CD4-positive, alpha-beta T cell treated with Interleukin-17A for 1 hour (primary cell): Measurements from ENCODE around the gene TNIK.
"Not testable (repeated sequence)": the region's sequence is repeated elsewhere in the genome, so short reads cannot be mapped to it uniquely, and the experiment has no call there.

Experiments used
- DNase-seq: peaks from one replicate; pipeline ENCODE4 v3.0.0-alpha.2; 2020

TNIK gene

DNA sequence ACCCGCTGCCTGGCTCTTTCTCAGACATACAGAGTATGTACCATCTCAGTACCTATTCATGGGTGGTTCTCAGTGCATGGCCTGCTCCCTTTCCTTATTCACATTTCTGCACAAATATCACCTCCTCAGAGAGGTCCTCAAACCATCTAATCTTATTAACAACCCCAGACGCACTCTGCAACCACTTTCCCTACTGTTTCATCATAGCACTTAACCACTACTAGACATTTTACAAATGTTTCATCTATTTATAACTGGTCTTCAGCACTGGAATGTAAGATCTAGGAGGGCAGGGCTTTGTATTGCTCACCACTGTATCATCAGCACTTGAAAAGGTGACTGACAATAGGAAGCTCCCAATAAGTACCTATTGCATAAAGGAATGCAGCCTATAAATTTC is 45.1 kb downstream of the TNIK start:
- no peak for DNase-seq

DNA sequence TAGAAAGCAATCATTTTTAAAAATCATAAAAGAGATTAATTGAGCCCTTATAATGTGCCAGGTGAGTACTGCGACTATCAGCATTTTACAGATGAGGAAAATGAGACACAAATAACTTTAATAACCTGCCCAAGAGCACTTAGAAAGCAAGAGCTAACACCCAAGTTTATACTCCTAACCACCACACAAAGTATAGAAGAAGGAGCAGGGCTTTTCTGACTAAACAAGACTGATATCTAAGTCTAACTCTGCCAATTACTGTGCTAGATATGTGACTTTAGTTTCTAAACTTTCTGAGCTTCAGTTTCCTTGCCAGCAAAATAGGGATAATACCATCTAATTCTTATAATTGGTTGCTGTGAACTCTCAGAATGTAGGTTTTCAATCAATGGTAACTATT is 47.7 kb downstream of the TNIK start:
- DNase-seq = no peak

DNA sequence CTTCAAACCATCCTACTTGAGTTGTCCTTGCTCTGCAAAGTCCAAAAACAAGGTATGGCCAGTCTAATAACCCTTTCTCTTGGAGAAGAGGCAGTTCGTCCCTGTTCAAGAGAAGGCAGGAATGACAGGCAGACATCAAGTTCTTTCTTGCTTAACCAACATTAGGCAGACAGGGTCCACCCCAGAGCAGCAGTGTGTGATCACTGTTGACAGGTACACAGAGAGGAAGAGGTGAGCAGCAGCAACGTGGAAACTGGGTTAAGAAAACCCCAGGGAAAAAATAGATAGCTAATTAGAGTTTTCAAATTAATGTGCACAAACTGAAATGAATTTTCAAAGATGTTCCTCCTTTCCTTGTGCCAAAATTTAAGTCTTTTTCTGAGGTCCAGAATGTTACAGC is 48.2 kb downstream of the TNIK start:
- no peak for DNase-seq

DNA sequence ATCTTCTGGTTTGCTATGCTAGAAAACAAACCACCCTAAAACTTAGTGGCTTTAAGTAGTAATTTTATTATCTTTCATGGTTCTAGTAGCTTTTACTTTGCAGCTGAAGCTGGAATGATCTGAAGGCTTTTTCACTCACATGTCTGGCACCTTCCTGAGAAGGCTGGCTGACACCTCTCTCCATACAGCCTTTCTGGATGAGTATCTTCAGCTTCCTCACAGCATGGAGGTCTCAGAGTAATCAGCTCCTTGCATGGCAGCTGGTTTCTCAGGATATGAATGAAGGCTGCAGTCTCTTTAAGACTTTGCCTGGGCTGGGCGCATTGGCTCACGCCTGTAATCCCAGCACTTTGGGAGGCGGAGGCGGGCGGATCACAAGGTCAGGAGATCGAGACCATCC is 50.0 kb downstream of the TNIK start:
- no peak for DNase-seq

DNA sequence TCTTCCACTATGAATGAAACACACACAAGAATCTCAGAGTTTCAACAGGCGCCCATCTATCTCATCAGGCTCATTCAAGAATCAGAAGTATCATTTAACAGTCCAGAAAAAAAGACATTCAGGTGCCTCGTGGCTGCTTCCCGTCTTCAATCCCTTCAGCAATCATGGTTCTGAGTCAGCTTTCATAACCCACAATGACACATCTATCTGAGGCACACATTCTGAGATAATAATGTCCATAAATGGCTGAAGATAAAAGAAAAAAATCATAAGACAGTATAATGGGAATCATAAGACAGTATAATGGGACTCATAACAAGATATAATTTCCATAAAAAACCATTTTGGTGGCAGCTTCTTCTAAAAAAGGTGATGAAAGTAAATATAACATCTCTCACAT is 52.4 kb downstream of the TNIK start:
- no peak for DNase-seq

DNA sequence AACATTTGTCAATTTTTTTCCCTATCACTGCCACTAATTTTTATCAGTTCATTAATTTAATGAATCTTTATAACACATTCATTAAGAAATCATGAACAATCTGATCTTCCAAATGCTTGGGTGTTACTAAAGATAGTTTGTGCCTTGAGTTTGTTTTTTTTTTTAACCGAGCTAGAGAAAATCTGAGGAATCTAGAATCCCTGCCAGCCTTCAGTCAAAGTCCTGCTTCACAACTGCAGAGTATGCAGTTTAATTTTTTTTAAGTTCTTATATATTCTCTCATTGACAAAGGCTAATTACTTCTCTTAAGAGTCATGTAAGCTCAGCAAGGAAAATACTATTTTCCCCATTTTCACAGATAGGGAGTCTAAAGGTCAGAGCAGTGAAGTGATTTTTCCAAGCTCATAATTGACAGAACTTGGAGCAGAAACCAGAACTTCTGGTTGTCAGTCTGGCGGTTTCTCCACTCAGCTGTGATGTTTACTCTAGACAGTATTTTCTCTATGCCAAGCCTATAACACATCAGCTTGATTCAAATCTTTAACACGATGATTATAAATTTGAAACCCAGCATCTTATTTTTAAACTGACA is 55.7 kb downstream of the TNIK start:
- no peak for DNase-seq

DNA sequence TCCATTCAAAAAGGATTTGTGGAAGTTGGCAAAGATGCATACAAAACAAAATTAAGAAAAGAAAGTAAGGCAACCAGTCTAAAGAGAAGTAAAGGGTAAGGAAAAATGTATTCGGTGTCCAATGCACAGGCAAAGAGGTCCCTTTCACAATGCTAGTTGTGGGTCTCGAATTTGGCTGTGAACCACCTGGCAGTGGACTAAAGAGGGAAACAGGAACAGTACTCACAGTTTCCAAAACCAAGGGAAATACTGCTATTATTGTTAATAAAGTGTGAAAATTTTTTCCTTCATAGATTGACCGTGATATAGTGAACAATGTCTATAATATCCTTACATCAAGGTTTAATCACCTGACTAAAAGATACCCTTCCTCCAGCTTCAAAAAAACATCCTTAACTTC is 57.9 kb downstream of the TNIK start:
- no peak for DNase-seq

DNA sequence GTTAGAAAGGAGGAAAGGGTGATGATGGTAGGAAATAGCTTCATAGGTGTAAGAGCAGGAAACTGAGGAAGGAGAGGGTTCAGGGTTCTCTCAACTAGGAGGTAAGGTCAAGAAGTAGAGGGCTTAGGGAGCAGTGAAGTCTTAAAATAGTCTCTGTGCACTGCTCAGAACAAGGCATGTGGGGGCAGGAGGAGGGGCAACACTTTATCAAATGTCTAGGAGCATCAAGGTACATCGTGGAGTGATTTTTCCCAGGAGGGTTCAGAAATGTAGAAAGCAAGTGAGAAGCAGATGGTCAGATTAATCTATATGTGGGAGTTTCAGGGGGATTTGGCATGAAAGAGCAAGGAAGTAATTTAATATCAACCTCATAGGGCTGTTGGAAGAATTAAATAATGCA is 58.8 kb downstream of the TNIK start:
- no peak for DNase-seq

DNA sequence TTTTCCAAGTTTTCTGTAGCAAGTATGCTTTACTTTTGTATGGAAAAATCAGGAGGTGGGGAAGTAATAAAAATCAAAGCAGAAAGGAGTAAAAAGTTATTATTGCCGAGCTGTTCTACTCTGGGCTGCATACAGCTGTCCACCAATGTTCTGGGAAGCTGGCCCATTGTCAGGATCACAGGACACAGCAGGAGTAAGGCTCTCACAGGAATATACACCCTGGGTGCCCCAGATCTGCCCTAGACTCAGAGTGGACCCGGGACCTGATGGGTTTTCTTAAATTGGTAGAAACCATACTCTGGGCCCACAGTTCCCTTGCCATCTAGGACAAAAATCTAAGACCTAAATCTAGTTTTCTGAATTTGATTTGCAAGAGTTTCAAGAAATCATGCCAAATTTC is 60.4 kb downstream of the TNIK start:
- no peak for DNase-seq

DNA sequence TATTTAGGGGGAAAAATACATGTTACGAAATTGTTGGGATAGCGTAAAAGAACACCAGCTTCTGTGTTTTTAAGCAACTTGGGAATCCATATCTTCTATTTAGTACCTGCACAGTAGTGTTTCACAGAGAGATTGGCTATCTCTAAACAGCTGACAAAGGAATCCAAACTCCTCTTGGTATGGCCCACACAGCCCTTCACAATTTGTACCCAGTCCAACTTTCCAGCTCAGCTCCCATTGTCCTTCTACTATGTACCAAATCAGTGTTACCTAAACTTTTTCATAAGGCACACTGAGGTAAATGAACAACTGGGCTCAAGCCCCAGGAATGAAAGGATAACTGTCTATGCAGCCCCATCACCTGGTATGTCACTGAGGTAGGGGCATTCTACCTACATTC is 61.9 kb downstream of the TNIK start:
- DNase-seq = no peak

DNA sequence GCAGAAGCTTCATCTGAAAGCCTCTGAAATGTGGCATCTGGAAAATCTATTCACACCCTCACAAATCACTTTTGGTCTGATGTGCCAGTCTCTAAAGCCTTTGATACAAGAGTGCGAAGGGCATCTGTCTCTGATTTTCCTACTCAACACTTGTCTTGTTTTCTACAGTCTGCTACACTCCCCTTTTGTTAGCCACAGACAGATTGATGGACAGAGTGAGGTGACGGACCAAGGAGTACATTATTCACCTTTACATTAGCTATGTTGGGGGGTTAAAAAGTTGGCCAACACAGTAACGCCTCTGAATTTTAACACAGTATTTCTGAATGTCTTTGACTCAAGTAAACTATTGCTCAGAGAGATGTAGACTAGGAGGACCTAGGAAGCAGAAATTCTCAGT is 63.1 kb downstream of the TNIK start:
- no peak for DNase-seq

DNA sequence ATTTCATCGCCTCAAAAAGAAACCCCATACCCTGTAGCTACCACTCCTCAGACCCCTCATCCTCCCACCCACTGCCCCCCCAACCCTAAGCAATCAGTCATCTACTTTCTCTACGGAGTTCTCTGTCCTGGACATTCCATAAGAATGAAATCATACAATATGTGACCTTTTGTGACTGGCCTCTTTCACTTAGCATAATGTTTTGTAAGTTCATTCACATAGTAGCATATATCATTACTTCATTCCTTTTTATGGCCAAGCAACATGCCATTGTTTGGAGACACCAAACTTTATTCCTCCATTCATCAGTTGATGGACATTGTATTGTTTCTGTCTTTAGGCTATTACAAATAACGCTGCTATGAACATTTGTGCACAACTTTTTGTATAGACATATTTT is 64.2 kb downstream of the TNIK start:
- DNase-seq = no peak

DNA sequence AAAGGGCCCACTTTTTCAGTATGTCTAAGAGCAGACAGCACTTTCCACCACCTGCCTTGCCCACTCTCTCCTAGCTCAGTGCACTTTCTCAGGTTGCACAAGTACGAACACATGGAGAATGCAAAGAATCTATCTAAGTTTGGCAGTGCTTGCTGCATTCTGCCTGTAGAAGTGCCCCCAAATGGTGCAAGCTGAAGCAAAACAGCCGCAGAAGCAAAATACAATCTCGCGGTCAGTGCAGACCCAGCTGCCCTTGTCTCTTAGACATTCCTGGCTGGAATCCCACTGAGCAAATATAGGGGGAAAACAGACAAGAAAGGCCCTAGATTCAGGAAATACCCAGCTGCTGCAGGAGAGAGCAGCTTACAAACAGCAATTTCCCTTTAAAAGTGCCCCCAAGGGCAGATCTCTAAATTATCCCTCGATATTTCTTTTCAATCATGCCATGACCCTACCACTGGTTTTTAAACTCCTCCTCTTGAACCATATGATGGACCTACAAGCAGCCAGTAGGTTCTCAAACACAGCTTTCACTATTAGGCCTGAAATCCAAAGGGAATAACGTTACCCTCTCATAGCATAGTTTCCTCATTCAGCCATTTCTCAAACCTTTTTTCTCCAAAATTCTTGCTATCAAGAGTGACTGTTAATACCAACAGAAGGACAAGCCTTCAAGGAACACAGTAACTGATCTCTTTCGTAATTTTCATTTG is 67.0 kb downstream of the TNIK start:
- no peak for DNase-seq

DNA sequence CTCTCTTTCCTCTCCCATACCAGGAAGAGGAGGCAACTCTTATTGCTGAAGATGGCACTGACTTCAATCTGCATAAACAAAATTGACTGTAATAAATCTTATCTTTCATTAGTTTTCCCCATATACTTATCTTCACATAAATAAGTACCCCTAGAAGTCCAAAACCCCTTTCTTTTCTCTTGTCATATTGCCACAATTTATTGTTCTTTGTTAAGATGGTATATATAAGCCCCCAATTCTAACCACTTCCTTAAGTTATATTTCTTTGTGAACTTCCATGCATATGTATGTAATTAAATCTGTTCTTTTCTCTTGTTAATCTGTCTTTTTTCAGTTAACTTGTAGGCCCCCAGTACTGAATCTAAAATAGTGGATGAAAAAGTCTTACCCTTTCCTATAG is 68.8 kb downstream of the TNIK start:
- DNase-seq = no peak

DNA sequence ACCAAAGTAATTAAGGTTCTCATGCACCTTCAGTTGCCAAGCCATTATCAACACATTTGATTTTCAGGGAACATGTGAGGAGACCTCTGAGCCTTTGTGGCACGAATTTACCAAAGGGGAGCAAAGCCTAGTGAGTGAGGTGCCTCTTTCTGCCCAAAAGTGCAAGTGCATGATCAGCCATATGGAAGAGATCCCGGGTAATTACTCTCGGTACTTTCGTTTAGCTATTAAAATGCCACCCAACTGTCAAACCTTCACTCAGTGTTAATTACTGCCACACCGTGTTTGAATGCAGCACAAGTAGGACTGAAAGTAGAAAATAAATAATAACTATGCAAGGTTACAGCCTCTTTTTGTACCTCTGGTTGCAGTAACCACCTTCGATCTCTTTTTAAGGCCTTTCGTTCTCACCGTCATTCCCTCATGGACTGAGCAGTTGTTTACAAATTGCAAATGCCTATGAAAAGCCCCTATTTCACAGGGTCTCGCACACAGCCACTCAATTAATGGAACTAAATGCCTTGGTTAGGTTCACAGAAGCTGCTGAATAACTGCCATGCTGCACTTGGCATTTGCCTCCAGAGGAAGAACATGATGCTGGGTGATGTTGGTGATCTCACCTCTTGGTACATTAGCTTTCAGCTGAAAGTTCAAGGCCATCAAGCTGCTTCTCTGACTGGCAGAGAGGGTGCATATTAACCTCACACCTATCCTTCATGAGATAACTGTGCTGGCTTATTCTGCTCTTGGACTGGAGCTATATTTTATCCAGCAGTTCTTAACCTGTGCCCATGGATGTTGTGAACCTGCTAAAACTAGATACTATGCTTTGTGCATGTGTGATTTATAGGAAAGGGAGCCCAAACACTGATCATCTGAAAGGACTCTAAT is 69.9 kb downstream of the TNIK start:
- DNase-seq = no peak

DNA sequence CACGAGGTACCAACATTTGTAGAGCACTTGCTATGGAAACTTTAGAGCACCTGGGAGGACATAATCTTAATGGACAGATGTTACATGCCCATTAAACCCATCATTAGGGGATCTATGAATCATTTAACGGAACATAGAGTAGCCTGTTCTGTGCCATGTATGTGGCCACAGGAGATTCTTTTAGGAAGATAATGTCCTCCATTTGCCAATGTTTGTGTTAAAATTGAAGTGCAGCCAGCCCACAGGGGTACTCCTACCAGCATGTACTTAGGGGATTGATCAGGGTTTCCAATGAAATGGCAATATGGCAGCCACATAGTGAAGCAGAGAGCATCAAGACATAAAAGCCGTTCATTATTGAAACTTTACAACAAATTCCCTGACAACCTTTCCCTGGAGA is 70.7 kb downstream of the TNIK start:
- DNase-seq = no peak

DNA sequence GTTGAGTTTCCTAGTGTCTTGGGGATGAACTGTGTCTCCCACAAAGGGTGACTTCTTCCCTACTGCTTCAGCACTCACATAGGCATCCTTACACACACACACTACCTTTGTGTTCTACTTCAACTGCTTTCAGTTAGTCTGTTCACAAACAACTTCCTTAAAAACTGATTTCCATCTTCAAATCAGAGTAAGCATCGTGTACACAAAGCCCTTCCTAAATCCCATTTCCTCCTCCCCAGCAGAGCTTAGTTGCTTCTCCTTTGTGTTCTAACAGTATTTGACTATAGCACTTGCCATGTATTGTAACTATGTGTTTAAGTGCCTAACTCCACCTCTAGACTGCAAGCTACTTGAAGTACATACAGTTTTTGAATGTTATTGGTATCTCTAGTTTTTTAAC is 71.7 kb downstream of the TNIK start:
- no peak for DNase-seq

DNA sequence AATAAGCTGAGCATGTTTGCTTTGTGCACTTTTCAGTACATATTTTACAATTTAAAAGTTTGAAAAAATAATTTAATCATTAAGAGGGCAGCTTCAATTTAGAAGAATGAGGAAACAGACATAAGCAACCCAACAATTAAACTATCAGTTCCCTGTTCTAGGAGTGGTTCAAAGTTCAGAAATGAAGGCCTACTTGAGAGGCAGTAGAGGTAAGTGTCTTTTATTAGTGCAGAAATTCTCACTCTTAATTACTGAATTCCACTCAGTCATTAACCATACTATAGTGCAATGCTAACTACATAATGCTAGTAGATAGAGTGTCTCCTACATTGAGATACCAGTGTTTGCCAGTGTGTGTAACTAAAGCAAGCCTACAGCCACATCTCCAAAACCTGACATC is 73.1 kb downstream of the TNIK start:
- DNase-seq = no peak

DNA sequence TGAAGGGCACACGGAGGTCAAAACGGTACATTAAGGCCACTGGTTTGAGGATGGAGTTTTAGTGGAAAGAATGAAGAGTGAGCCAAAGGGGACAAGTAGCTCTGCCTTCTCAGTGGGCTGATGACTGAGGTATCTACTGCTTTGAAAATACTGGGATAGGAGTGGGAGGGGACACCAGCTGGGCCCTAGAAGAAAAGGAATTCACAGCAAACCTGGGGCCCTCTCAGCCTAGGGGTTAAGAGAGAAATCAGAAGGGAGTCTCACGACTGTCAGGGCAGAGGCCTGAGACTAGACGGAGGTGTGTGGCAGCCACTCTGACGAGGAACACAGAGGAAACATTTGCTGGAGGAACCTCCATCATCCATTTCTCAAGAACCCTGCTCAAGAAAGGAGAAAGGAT is 75.1 kb downstream of the TNIK start:
- DNase-seq = no peak

DNA sequence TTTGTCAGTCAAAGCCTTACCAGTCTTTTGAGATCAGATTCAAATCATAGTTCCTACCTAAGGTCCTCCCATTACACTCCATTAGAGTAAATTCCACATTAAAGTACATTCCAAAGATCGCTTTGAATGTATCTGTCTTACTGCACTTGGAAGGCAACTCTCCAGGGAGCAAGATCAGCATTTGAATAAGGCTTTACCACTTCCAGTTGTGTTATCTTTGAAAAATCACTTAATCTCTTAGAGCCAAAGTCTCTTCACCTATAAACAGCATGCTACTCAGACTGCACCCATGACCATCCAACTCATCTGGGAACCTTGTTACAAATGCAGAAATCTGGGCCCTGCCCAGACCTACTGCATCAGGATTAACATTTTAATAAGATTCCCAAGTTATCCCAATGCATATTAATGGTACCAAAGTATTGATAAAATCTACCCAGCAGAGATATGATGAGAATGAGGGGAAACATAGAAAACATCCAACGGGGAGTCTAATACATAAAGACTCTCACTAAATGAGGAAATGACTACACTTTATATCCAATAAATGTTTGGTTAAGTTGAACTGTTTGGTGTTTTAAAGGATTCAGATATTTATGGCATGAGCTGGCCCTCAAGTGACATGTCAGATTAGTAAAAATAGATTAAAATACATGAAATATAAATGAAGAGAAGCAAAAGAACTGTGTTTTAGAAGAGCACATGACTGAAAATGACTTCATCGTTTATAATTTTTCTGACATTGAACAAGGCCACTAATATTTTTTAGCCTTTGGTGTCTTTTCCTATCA is 75.9 kb downstream of the TNIK start:
- DNase-seq = no peak

DNA sequence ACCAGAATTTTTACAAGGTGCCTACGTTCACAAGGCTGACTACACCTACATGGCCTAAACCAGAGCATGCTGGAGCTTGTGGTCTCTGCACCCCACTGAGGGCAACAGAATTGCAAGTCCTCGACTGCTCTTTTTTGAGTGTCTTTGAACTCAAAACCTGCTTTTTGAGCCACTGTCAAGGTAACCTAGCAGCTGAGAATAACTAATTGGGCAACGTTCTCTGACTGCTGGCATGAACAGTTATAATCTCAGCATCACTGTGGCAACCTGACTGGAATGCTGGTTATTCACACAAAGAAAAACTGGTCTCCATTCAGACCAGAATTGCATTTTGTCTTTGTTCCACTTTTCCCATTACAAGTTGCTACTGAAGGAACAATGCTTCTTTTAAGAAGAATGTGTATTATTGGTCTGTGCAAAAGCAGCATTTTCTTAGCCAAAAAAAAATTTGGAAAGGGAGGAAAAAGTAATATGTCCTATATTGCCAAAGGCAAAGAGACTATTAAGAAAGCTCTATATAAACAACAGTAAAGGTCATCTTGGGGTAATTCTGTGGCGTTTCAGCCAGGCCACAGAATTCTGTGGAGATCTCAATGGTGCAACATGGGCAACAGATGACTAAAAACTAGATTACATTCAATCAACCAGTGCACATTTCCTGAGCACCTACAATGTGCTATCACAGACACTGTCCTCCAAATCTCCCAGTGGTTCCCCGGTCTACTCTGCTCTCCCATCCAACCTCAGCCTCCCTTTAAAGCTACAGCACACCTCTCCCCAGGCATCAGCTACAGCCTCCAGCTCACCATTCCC is 76.8 kb downstream of the TNIK start:
- DNase-seq = no peak

DNA sequence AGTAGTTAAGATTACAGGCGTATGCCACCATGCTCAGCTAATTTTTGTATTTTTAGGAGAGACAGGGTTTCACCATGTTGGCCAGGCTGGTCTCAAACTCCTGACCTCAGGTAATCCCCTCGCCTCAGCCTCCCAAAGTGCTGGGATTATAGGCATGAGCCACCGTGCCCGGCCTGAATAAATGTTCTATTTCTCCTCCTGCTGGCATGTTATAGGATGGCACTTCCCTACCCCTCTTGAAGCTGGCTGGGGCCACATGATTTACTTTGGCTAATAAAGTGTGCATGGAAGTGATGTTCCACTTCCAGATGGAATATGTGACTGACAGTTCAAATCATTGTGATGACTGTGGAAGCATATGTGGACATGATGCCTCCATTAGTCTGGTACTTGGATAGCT is 77.9 kb downstream of the TNIK start:
- not testable (repeated sequence) for DNase-seq
